HEK293T (cell line): ENCODE measurements around the gene MINDY2.

ENCODE experiments used
- BHLHE40 ChIP-seq: fragments of 450-650 bp; IDR thresholded peaks from 2 replicates; pipeline ENCODE4 v1.6.1; 2016; ENCODE audit warnings: mild to moderate bottlenecking, moderate library complexity, borderline replicate concordance
- FOXM1 ChIP-seq: fragments of 450-650 bp; IDR thresholded peaks from 2 replicates; pipeline ENCODE4 v1.6.1; 2017; ENCODE audit warnings: mild to moderate bottlenecking, borderline replicate concordance
- LEF1 ChIP-seq: fragments of 450-650 bp; IDR thresholded peaks from 2 replicates; pipeline ENCODE4 v1.6.1; 2017; ENCODE audit warnings: mild to moderate bottlenecking, borderline replicate concordance
- SP1 ChIP-seq: fragments of 450-650 bp; IDR thresholded peaks from 2 replicates; pipeline ENCODE4 v1.6.1; 2017

DNA sequence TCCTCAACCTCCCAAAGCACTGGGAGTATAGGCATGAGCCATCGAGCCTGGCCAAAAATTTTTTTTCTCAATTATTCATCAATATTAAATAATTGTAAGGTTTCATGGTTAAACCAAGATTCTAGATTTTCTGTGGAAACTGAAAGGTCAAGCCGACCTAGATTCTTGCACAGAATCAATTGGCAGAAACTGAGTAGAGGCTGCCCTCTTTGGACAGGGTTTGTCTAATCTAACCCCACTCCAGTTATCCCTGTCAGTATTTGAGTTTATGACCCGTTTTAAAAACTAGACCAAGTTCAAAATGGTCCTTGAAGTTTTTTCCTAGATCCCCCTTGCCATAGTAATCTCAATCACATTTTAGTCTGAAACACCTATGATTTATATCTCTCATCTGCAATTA, 13.0 kb upstream of the MINDY2 start:
- TF ChIP-seq SP1 = no peak
- no peak for TF ChIP-seq FOXM1
- TF ChIP-seq BHLHE40 = no peak
- no peak for TF ChIP-seq LEF1
